Psoas muscle (tissue), 7 donors: Measurements from ENCODE around the gene SULT1C3. TPM values are rescaled to one million over a fixed set of nuclear protein-coding genes. Genes with fewer than 3 reads are reported as not detected.

Experiments used
- polyA plus RNA-seq, 3 donors: library from polyadenylated mRNA; stranded (reverse); fragments of 200-250 nt; gene quantifications; one replicate each; pipeline ENCODE4 v1.2.3, GENCODE V29; 2013
- total RNA-seq, 4 donors: library from RNA; stranded (reverse); fragmentation: NEBNext Ultra II Directional in 2 of 4; extraction: Animal tissue kit (Norgen Biotek cat#: 25700) in 2 of 4; gene quantifications; one replicate each; pipeline versions ENCODE4 v1.2.1 to v1.2.4, GENCODE V29; 2021 to 2023
- donor health status: healthy with polysubstance abuse.
- donor health status: DM: no; HTN: no; CAD: no; lungs with moderate emphysema.
- donor health status: Bipolar disorder and iron deficiency.
- donor health status: healthy.
- donor health status: DM: no; HTN: no; CAD: no.
- donor health status: DM: no; HTN: no; CAD: no.
- donor health status: DM: yes; HTN: yes; CAD: no.

The SULT1C3 gene
- total and polyA plus RNA-seq, 7 donors: not detected

Other genes starting within 250 kb of the SULT1C3 start
- gene SULT1C2, start 48.9 kb downstream of the SULT1C3 start, total RNA-seq: under 1 TPM in 2 of 4 donors, not detected in 2; 0.12 to 0.13 TPM
- not detected for gene SULT1C2, start 48.9 kb downstream of the SULT1C3 start, polyA plus RNA-seq
- 1 to 10 TPM in 2 of 4 donors, under 1 TPM in 2; 0.52 to 4.2 (median 0.92) TPM for gene SULT1C4, start 138.0 kb downstream of the SULT1C3 start, total RNA-seq
- gene SULT1C4, start 138.0 kb downstream of the SULT1C3 start, polyA plus RNA-seq: 1 to 10 TPM in 1 of 3 donors, under 1 TPM in 2; 0.96 to 1.4 (median 0.97) TPM
- gene GCC2, start 209.2 kb downstream of the SULT1C3 start, total RNA-seq: 10 to 100 TPM; 18.0 to 24.0 (median 21.5) TPM
- 10 to 100 TPM in 1 of 3 donors, 1 to 10 TPM in 2; 4.8 to 16.4 (median 4.9) TPM for gene GCC2, start 209.2 kb downstream of the SULT1C3 start, polyA plus RNA-seq